ENCODE measurements around the gene ST6GALNAC5.
A peak's percentile ranks its signal among the peaks of the same experiment; 100 is the strongest.
"Not testable (repeated sequence)": the region's sequence is repeated elsewhere in the genome, so short reads cannot be mapped to it uniquely, and the experiment has no call there.

ST6GALNAC5 gene

DNA sequence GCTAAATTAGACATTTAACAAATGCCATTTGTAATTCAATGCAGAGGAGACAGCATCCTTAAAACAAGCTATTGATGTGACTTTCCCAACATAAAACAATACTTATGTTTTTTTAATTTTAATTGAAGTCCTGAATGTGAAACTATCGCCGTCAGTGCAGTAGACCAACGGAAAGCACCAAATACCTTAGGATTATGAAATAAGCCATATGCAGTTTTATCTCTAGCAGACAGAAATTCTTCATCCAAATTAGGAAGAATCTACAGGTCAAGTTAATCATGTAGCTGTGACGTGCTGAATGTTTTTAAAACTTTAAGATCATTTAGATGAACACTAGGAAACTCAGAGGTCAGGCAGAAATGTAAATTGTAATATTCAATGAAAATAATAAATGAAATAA lies 714 bp upstream of the ST6GALNAC5 start:
- H3K4me1 ChIP-seq (ENCODE audit: control insufficient read depth, insufficient read depth, low read length): no peaks in the 10 kb centered on the region
- H3K36me3 ChIP-seq (ENCODE audit: control insufficient read depth, insufficient read depth, low read length): no peaks in the 10 kb centered on the region
- WGBS (ENCODE audit: insufficient coverage, insufficient read length): no CpG with 5 or more reads among the region's 4 CpGs
- H3K4me3 ChIP-seq (ENCODE audit: low read length): no peak overlapping the region
- H3K27ac ChIP-seq (ENCODE audit: low read length): no peak overlapping the region
- no peaks in the 10 kb centered on the region for H3K9me3 ChIP-seq (ENCODE audit: control insufficient read depth, insufficient read depth, low read length)
- DNase-seq (ENCODE audit: low read depth, low spot score): no peak
- no peaks in the 10 kb centered on the region; the same call in 1 of the 2 replicates for H3K27me3 ChIP-seq (ENCODE audit: control insufficient read depth, insufficient read depth, low read length)

GRCh38 chr1:76868154-76868882 lies 1.0 kb downstream of the ST6GALNAC5 start:
- Histone ChIP-seq H3K36me3 (ENCODE audit: control insufficient read depth, insufficient read depth, low read length) (no peaks in the 10 kb centered on the region), H3K27ac (ENCODE audit: low read length) (no peak overlapping the region), H3K4me3 (ENCODE audit: low read length) (peak overlapping the region; percentile 80; the same call in 1 of the 2 replicates), H3K4me1 (ENCODE audit: control insufficient read depth, insufficient read depth, low read length) (no peaks in the 10 kb centered on the region), H3K27me3 (ENCODE audit: control insufficient read depth, insufficient read depth, low read length) (no peaks in the 10 kb centered on the region; the same call in 1 of the 2 replicates), H3K9me3 (ENCODE audit: control insufficient read depth, insufficient read depth, low read length) (no peaks in the 10 kb centered on the region)
- WGBS (ENCODE audit: insufficient coverage, insufficient read length): no CpG with 5 or more reads among the region's 65 CpGs
- no peak for DNase-seq (ENCODE audit: low read depth, low spot score)

DNA sequence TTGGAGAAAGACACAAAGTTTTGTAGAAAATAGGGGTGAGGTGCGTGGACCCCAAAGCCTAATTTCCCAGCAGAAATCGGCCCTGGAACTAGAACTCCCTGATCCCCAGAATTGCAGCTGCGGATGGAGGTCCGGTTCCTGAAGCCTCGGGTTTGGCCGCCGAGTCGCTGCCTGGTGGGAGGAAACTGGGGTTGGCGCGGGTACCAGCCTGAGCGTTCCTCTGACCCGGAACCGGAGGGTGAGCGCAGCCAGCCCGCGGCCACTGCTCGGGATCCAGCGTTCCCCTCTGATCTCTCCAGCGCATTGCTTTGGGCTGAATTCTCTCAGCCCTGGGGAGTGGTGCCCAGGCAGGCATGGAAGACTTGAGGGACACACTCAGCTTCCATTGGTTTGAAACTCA lies 1.6 kb downstream of the ST6GALNAC5 start:
- no peaks in the 10 kb centered on the region for H3K36me3 ChIP-seq (ENCODE audit: control insufficient read depth, insufficient read depth, low read length)
- no CpG with 5 or more reads among the region's 19 CpGs for WGBS (ENCODE audit: insufficient coverage, insufficient read length)
- no peak overlapping the region for H3K27ac ChIP-seq (ENCODE audit: low read length)
- no peak for DNase-seq (ENCODE audit: low read depth, low spot score)
- peak overlapping the region; percentile 80; the same call in 1 of the 2 replicates for H3K4me3 ChIP-seq (ENCODE audit: low read length)
- no peaks in the 10 kb centered on the region for H3K4me1 ChIP-seq (ENCODE audit: control insufficient read depth, insufficient read depth, low read length)
- H3K27me3 ChIP-seq (ENCODE audit: control insufficient read depth, insufficient read depth, low read length): no peaks in the 10 kb centered on the region; the same call in 1 of the 2 replicates
- no peaks in the 10 kb centered on the region for H3K9me3 ChIP-seq (ENCODE audit: control insufficient read depth, insufficient read depth, low read length)

DNA sequence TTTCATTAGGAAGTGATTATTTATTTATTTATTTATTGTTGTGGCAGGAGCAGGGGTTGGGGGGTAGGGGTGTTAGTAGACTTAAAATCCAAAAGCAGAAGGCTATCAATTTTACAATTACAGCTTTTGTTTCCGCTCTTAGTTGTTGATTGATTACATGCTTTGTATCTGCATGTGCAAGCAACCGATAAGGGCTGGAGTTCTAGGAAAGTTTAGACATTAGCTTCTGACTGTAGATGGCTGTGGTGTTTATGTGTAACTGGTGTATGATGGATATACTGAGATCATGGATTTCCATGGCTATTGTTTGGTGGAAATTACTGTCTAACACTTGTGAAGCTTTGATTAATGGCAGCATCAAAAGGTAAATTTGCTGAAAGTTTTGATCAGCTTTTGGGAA lies 2.8 kb downstream of the ST6GALNAC5 start:
- no peaks in the 10 kb centered on the region; the same call in 1 of the 2 replicates for H3K27me3 ChIP-seq (ENCODE audit: control insufficient read depth, insufficient read depth, low read length)
- H3K27ac ChIP-seq (ENCODE audit: low read length): no peak overlapping the region
- H3K4me3 ChIP-seq (ENCODE audit: low read length): no peak overlapping the region
- H3K9me3 ChIP-seq (ENCODE audit: control insufficient read depth, insufficient read depth, low read length): no peaks in the 10 kb centered on the region
- no peaks in the 10 kb centered on the region for H3K4me1 ChIP-seq (ENCODE audit: control insufficient read depth, insufficient read depth, low read length)
- WGBS (ENCODE audit: insufficient coverage, insufficient read length): no CpG with 5 or more reads among the region's 2 CpGs
- no peak for DNase-seq (ENCODE audit: low read depth, low spot score)
- no peaks in the 10 kb centered on the region for H3K36me3 ChIP-seq (ENCODE audit: control insufficient read depth, insufficient read depth, low read length)

DNA sequence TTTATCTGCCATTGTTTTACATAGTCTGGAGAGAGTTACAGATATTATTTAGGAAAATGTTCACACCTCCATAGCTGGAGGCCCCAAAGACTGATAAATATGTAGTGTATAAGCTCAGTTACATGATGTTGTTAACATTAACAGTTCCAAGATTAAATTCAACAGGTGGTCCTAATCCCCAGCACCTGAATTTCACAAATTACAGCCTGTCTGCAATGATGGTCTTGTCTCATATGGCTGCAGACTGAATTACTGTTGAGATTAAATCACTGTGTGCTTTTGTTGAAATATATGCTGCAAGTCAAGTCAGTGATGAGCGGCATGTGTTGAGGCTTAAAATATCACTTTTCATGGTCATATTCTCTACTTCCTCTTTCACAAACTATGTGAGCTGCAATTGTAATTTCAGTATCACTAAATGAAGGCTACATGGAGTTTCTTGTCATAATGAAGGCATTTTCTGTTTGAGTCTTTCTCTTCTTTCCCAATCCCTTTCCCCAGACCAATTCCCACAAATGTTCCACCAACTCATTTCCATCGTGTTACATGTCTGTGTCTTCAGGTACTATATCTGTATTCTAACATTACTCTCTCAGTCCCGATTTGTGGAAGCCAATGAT lies 4.2 kb downstream of the ST6GALNAC5 start:
- Histone ChIP-seq H3K27ac (ENCODE audit: low read length) (no peak overlapping the region), H3K9me3 (ENCODE audit: control insufficient read depth, insufficient read depth, low read length) (no peaks in the 10 kb centered on the region), H3K4me1 (ENCODE audit: control insufficient read depth, insufficient read depth, low read length) (no peaks in the 10 kb centered on the region), H3K27me3 (ENCODE audit: control insufficient read depth, insufficient read depth, low read length) (no peaks in the 10 kb centered on the region; the same call in 1 of the 2 replicates), H3K4me3 (ENCODE audit: low read length) (no peak overlapping the region), H3K36me3 (ENCODE audit: control insufficient read depth, insufficient read depth, low read length) (no peaks in the 10 kb centered on the region)
- no CpG with 5 or more reads among the region's 3 CpGs for WGBS (ENCODE audit: insufficient coverage, insufficient read length)
- no peak for DNase-seq (ENCODE audit: low read depth, low spot score)

DNA sequence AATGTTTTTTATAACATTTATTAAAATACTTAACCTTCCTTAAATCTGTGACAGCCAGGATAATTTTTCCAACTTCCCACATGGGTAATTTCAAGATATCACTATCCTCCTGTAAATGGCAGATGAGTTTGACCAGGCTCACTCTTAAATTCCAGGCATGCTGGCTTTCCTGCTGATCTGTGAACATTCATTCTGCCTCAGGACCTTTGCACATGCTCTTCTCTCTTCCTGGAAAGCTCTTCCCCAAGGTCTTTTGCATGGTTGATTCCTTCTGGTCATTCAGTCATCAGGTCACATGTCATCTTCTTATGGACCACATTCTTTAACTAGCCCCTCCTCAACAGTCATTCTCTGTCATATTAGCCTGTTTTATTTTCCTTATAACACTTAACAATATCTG lies 5.7 kb downstream of the ST6GALNAC5 start:
- H3K27ac ChIP-seq (ENCODE audit: low read length): no peak overlapping the region
- H3K9me3 ChIP-seq (ENCODE audit: control insufficient read depth, insufficient read depth, low read length): no peaks in the 10 kb centered on the region
- no peak for DNase-seq (ENCODE audit: low read depth, low spot score)
- no peak overlapping the region for H3K4me3 ChIP-seq (ENCODE audit: low read length)
- no peaks in the 10 kb centered on the region for H3K27me3 ChIP-seq (ENCODE audit: control insufficient read depth, insufficient read depth, low read length)
- no peaks in the 10 kb centered on the region for H3K4me1 ChIP-seq (ENCODE audit: control insufficient read depth, insufficient read depth, low read length)
- no peaks in the 10 kb centered on the region for H3K36me3 ChIP-seq (ENCODE audit: control insufficient read depth, insufficient read depth, low read length)

DNA sequence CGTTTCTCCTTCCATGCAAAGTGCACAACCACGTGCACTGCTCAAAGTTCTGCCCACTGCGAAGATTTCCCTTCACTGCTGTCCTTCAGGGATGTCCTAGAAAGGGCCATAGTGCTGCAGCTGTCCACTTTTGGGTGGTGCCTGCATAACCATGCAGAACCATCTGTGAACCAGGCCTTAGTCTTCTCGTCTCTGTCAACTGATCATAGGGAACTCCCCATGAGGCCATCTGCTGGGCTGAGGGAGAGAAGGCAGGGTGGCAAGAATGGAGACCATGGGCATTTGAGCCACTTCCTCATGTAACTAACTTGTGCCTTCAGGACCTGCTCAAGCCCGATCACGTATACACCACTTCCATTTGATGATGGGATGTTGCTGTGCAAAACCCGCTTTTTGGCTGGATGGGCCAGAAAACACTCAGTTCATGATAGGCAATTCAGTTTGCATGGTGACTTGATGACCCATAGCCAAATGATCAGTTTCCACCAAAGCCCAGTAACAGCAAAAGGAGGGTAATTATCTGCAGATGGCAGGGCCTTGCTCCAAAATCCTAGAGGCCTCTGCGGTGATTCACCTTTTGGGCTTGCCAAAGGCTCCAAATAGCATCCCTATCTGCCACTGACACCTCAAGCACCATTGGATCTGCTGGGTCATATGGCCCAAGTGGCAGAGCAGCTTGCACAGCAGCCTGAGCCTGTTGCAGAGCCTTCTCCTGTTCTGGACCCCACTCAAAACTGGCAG lies 9.5 kb downstream of the ST6GALNAC5 start:
- DNase-seq (ENCODE audit: low read depth, low spot score): no peak
- WGBS (ENCODE audit: insufficient coverage, insufficient read length): no CpG with 5 or more reads among the region's 8 CpGs
- H3K36me3 ChIP-seq (ENCODE audit: control insufficient read depth, insufficient read depth, low read length): no peaks in the 10 kb centered on the region

DNA sequence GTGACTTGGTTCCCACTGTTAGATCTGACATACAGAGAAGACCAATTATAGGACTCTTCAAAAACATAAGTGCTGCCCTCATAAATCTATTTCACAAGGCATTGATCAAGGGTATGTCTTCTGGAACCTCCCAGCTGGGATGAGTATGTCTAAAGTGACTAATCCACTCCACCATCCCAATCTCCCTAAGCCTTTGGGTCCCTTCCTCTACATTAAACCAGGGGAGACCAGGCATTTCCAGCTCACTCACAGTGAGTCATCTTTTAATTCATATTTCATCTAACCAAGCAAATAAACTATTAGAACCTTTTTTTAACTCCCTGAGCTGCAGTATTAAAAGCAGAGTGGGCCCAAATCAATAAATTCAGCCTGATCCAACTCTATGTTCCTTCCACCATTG lies 11.7 kb downstream of the ST6GALNAC5 start:
- not testable (repeated sequence) for H3K27me3 ChIP-seq (ENCODE audit: control insufficient read depth, insufficient read depth, low read length); H3K36me3 ChIP-seq (ENCODE audit: control insufficient read depth, insufficient read depth, low read length); H3K9me3 ChIP-seq (ENCODE audit: control insufficient read depth, insufficient read depth, low read length); DNase-seq (ENCODE audit: low read depth, low spot score); H3K27ac ChIP-seq (ENCODE audit: low read length); H3K4me3 ChIP-seq (ENCODE audit: low read length); H3K4me1 ChIP-seq (ENCODE audit: control insufficient read depth, insufficient read depth, low read length)

More for the DNA sequence above, 9.5 kb downstream of the ST6GALNAC5 start:
- Histone ChIP-seq H3K27ac (ENCODE audit: low read length) (no peak overlapping the region), H3K9me3 (ENCODE audit: control insufficient read depth, insufficient read depth, low read length) (no peaks in the 10 kb centered on the region), H3K27me3 (ENCODE audit: control insufficient read depth, insufficient read depth, low read length) (no peaks in the 10 kb centered on the region), H3K4me1 (ENCODE audit: control insufficient read depth, insufficient read depth, low read length) (no peaks in the 10 kb centered on the region), H3K4me3 (ENCODE audit: low read length) (no peak overlapping the region)

DNA sequence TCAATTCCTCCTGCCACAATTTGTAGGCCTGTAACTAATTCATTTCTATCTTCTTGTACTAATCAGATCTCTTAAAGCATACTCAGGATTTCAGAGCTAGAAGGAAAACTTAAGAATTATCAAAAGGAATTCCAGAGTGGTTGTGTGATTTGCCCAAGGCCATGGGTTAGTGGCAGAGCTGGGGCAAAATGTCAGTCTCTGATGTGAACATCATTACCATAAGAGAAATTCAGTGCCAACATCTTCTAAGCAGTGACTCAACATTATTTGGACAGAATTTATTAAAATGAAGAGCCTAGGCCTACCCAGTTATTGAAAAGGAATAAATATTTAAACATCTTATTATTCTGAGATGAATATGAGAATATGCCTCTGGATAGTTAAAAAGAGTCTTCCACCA lies 14.5 kb downstream of the ST6GALNAC5 start:
- no peaks in the 10 kb centered on the region for H3K9me3 ChIP-seq (ENCODE audit: control insufficient read depth, insufficient read depth, low read length)
- no peaks in the 10 kb centered on the region for H3K4me1 ChIP-seq (ENCODE audit: control insufficient read depth, insufficient read depth, low read length)
- no peaks in the 10 kb centered on the region for H3K27me3 ChIP-seq (ENCODE audit: control insufficient read depth, insufficient read depth, low read length)
- no peak overlapping the region for H3K4me3 ChIP-seq (ENCODE audit: low read length)
- DNase-seq (ENCODE audit: low read depth, low spot score): no peak
- no peak overlapping the region for H3K27ac ChIP-seq (ENCODE audit: low read length)
- no peaks in the 10 kb centered on the region for H3K36me3 ChIP-seq (ENCODE audit: control insufficient read depth, insufficient read depth, low read length)

DNA sequence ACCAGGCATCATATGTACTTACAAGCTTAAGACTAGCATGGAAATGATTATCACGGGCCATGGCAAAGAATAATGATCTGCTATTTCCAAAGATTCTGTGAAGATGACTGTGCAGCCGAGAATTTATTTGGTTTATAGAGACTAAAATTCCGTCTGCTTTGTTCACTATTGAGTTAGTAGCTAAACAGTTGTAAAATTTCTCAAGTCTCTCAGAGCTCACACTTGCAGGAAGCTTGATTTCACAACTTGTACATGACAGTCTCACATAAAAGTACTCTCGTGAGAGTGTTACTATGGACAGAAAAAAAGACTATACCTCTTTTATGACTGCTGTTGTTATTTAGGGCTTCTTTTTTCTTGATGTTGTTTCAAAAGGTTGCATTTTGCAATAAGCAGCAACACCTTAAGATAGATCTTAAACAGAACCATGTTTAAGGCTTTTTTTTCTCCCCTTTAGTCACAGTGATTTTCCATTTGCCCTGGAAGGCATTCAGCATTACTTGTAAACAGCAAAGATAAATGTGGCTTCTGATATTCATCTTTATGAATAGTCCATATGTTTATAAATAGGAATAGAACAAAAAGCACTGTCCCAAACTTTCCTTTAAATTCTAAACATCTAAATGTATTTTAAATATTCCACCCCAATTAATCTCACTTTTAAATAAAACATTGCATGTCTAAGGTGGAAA lies 24.8 kb downstream of the ST6GALNAC5 start:
- H3K4me1 ChIP-seq (ENCODE audit: control insufficient read depth, insufficient read depth, low read length): no peaks in the 10 kb centered on the region
- no peak for DNase-seq (ENCODE audit: low read depth, low spot score)
- no peaks in the 10 kb centered on the region for H3K9me3 ChIP-seq (ENCODE audit: control insufficient read depth, insufficient read depth, low read length)
- H3K36me3 ChIP-seq (ENCODE audit: control insufficient read depth, insufficient read depth, low read length): no peaks in the 10 kb centered on the region
- no peak overlapping the region for H3K4me3 ChIP-seq (ENCODE audit: low read length)
- H3K27me3 ChIP-seq (ENCODE audit: control insufficient read depth, insufficient read depth, low read length): no peaks in the 10 kb centered on the region
- H3K27ac ChIP-seq (ENCODE audit: low read length): no peak overlapping the region
- no CpG with 5 or more reads among the region's 4 CpGs for WGBS (ENCODE audit: insufficient coverage, insufficient read length)
